GM19238 (cell line): ENCODE results near the gene GPR17.

Experiments
- DNase-seq: peaks from one replicate; pipeline ENCODE4 v3.0.0; 2011; ENCODE audit warnings: low spot score; ENCODE audit not compliant: insufficient read length

GPR17 gene

DNA sequence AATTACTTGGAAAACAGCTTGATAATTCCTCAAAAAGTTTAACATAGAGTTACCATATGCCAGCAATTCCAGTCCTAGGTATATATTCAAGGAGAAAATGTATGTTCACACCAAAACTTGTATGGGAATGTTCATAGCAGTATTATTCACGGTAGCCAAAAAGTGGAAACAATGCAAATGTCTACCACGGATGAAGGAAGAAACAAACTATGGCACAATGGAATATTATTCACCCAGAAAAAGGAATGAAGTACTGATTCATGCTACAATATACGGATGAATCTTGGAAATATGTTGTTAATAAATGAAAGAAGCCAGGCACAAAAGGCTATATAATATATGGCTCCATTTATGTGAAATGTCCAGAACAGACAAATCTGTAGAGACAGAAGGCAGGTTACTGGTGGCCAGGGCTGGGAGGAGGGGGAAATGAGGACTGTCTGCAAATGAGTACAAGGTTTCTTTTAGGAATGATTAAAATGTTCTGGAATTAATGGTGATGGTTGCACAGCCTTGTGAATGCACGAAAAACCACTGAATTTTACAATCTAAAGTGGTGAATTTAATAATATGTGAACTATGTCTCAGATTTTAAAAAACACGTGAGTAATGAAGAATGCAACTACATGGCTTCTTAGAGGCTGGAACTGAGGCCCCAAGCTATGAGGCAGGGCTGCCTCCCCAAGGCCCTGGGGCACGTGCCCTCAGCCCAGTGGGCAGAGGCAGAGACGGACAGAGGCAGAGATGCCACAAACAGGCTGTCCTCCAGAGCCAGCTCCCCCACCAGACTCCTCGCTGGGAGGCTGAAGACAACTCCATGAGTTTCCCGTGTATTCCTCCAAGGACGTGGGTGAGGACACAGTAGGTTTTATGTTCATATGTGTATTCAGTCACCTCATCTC is 24.4 kb downstream of the GPR17 start:
- no peak for DNase-seq

GRCh38 chr2:127670957-127671290 is 25.0 kb downstream of the GPR17 start:
- no peak for DNase-seq

- DNase-seq: no peak
These were observed 25.8 kb downstream of the GPR17 start for GRCh38 chr2:127671557-127672302.

DNA sequence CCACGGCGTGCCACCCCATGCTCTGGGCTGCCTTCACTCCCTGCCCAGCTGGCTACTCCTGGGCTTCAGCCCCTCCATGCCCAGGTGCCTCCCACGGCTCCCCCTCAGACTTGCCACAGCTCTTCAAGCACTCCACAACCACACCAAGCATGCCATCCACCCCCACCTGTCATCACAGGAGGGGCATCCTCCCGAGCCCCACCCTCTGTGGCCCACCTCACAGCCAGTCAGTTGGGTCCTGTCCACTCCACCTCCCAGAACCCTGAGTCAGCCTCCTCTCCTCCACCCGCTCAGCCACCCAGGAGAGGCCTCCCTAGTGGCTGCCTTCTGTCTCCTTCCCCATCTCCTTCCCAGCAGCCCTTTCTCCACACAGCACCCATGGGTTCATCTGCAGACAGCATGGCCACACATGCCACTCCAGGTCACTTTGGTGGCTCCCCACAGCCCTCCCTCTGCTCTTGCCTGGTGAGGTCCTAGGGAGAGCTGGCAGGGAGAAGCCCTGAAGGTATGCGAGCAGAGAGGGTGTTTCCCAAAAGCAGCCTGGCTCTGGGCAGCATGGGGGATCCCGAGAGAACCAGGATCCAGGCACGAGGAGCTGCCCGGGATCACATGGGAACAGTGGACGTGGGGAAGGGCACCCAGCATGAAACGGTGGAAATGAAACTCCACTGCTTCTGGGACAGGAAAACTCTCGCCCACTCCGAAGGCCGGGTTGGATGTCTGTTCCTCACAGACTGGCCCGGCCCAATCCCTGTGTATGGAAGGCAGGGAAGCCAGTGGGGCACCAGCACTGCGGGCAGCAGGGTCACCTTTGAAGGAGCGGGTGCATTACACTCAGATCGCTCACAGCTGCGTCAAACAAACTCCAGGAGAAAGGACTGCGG is 26.6 kb downstream of the GPR17 start:
- DNase-seq: no peak

DNA sequence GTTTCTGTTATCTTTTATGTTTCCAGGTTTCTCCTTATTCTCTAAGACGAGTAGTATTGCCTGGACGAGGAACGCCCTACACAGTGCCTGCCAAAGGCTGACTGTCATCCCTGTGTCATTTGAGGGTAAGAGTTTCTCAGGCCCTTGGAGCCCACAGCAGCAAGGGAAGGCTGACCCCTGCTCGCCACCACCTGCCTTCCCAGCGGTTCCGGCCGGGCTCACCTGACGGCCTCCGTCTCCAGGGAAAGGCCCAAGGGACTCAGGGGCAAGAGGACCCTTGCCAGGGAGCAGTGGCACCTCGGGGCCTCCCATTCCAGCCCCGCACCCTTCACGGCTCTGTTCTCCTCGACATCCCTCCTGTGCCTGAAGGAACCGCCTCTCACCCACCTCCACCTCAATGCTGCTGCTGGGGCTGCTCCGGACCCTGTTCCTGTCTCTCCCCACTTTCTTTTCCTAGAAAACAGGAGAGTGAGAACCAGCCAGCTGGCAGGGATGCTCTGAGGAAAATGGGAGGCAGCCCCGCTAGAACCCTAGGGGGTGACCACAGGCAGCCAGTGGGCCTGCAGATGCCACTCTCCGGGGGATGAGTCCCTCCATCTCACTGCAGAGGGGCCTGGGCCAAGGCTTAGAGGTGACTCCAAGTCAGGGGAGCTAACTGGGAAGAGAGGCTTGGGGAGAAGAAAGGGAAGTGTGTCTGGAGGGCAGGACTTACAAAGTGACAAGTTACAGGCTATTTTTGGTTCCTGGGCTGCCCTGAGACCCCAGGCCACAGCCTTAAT is 27.5 kb downstream of the GPR17 start:
- DNase-seq: no peak

- DNase-seq: no peak
These were observed 28.6 kb downstream of the GPR17 start for GRCh38 chr2:127674241-127675209.

DNA sequence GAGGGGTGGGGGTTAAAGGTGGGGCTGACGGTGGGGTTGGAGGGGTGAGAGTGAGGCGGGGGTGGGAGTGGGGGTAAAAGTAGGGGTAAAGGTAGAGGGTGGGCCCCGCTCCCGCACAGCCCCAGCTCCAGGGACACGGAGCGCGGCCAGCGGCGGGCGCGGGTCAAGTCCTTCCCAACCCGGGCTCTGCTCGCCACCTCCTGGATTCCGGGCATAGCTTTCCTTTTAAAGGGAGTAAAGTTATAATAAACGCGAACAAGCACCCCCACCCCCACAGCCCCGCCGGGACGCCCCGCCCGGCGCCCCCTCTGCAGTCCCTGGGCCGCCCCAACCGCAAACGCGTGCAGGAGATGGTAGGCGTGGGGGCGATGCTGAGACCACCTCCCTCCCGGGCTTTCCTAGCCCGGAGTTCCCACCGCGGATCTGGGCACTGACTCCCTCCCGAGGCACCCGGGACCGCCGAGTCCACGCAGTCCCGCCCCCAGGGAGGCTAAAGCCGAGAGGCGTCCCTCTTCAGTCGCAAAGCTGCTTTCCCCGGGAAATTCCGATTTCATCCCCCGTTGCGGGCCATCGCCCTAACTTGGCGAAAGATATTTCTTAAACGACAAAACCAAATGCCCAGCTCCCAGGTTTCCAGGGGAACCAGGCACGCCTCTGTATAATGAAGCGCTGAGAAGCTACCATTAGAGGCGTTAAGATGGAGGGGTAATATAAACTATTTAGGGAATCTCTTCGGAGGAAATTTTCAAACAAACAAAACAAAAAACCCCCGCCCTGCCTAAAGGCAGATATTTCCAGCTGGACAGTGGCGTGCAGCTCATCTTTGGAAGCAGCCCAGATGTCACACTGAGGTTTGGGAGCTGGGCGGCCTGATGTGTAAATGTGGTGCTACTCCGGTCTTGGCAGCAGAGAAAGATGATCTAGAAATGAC is 29.6 kb downstream of the GPR17 start, which contains the start of gene LIMS2:
TSS of gene LIMS2 (minus strand) at position 200 of the 931 bp plus-strand sequence. CDS start 506 bp downstream, outside the sequence.
- no peak for DNase-seq

GRCh38 chr2:127676906-127677305 is 31.0 kb downstream of the GPR17 start:
- no peak for DNase-seq

GRCh38 chr2:127678531-127678930 is 32.6 kb downstream of the GPR17 start:
- no peak for DNase-seq

- DNase-seq: no peak
These were observed 33.0 kb downstream of the GPR17 start for GRCh38 chr2:127678991-127679390.

DNA sequence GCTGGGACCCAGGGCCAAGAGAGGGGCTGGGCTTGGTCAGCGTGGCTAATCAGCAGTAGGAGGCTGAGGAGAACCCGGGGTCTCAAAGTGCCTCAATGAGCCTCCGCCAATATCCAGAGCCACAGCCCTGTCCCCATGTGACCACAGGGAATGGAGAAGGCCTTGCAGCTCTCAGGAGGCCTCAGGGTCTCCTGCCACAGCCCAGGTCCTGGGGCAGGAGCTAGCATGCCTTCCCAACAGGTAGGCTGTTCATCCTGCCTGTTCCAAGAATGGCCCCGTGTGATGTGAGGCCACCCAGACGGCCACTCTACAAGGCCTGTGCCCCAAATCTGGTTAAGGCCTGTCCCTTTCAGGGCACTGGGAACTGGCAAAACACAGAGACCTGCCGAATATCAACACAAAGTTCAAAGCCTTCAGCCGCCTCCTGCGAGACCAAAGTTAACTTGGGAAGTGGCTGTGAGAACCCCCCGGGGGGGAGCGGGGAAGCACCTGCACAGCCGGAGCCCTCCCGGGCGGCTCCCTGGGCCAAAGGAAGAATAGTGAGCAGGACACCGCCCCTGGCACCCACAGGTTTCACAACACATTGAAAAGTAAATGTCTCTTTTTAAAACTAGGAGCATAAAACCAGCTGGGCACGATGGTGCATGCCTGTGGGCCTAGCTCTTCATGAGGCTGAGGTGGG is 33.9 kb downstream of the GPR17 start:
- no peak for DNase-seq

DNA sequence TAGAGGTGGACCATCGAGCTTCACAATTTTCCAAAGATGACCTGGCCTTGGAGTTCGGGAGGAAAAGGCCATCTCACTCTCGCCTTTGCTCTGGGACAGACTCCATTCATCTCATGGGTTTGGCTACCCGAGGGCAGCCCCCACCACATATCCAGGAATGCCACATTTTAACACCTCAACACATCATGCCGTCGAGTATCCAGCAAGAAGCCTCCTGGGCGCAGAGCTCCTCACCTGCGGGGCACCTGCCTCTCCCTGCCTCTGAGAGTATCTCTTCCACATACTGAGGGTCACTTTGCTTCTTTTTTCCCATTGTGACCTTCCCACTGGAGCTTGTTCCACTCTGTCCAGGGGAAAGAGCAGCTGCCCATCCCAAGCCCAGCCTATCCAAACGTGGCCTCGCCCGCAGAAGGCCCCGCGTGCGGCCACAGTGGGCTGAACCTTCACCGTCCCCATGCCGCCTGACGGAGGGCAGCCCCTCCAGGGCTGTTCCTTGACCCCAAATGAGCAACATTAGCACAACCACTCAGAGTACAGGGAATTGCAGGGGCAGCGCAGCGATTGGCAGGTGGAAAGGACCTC is 34.8 kb downstream of the GPR17 start:
- no peak for DNase-seq

GRCh38 chr2:127681288-127681804 is 35.4 kb downstream of the GPR17 start:
- DNase-seq: no peak

GRCh38 chr2:127681976-127682857 is 36.3 kb downstream of the GPR17 start:
- no peak for DNase-seq

GRCh38 chr2:127683056-127683455 is 37.1 kb downstream of the GPR17 start:
- DNase-seq: no peak

- no peak for DNase-seq
These were observed 37.8 kb downstream of the GPR17 start for GRCh38 chr2:127683757-127684156.
